H1 (cell line): Measurements from ENCODE around the gene CDC42EP5. TPM values are rescaled to one million over a fixed set of nuclear protein-coding genes. Genes with fewer than 3 reads are reported as not detected.

Source experiments
- CTCF ChIA-PET: fragments of 300-600 bp; sonication (Branson Sonifier 250); formaldehyde crosslinking; loops from one replicate; lab custom pipeline; 2021; ENCODE audit not compliant: partially characterized antibody; lab: Charles Lee
- POLR2A ChIA-PET: fragments of 300-600 bp; sonication (Branson Sonifier 250); formaldehyde crosslinking; loops from one replicate; lab custom pipeline; 2021; ENCODE audit warnings: inconsistent platforms; ENCODE audit not compliant: partially characterized antibody; lab: Charles Lee
- DNase-seq, 2 experiments: peaks; one replicate each; pipeline versions ENCODE4 v3.0.0 to v3.0.0-alpha.2; 2010 to 2022; ENCODE audit warnings: low spot score in 2 of 2, low read depth in 1 of 2, mixed read lengths in 1 of 2
- FAIRE-seq: peaks from 2 replicates; lab custom pipeline; 2011; peaks lifted over from hg19 to GRCh38; lab: Jason Lieb, UNC
- H2AFZ ChIP-seq: 2 replicates; pipeline ENCODE4 v1.8.1; 2012; ENCODE audit warnings: low read length, inconsistent platforms
- H2AK5ac ChIP-seq: 2 replicates; pipeline ENCODE4 v1.6.1; 2013; ENCODE audit warnings: low read depth, low read length
- H2BK120ac ChIP-seq: replicated peaks from 2 replicates; pipeline ENCODE3; 2013; ENCODE audit warnings: low read depth, low read length, inconsistent platforms
- H2BK12ac ChIP-seq: 2 replicates; pipeline ENCODE4 v1.6.1; 2013; ENCODE audit warnings: low read depth, low read length
- H2BK15ac ChIP-seq: 2 replicates; pipeline ENCODE4 v1.6.1; 2013; ENCODE audit warnings: low read length
- H2BK20ac ChIP-seq: 2 replicates; pipeline ENCODE4 v1.6.1; 2013; ENCODE audit warnings: low read length
- H2BK5ac ChIP-seq: 2 replicates; pipeline ENCODE4 v1.6.1; 2013; ENCODE audit warnings: low read depth, low read length
- H3K14ac ChIP-seq: 2 replicates; pipeline ENCODE4 v1.6.1; 2013; ENCODE audit warnings: inconsistent platforms; ENCODE audit not compliant: insufficient read length
- H3K18ac ChIP-seq: 2 replicates; pipeline ENCODE4 v1.6.1; 2013; ENCODE audit warnings: low read length; ENCODE audit errors: extremely low read depth
- H3K23ac ChIP-seq: 2 replicates; pipeline ENCODE4 v1.6.1; 2013; ENCODE audit warnings: inconsistent platforms; ENCODE audit not compliant: insufficient read length
- H3K23me2 ChIP-seq: 2 replicates; pipeline ENCODE4 v1.6.1; 2013; ENCODE audit warnings: low read depth, low read length
- H3K27ac ChIP-seq: 2 replicates; pipeline ENCODE4 v1.6.1; 2011; ENCODE audit warnings: low read depth, low read length, inconsistent platforms
- H3K27me3 ChIP-seq, 4 experiments: replicated peaks in 1 of 4; 1 replicate in 1 of 4; 2 replicates in 3 of 4; pipeline versions ENCODE4 v1.6.1 to v1.8.1; 2011 to 2013; ENCODE audit warnings: low read length in 3 of 4, mild to moderate bottlenecking in 3 of 4, inconsistent platforms in 2 of 4, mixed read lengths in 2 of 4, moderate library complexity in 1 of 4; ENCODE audit not compliant: control insufficient read depth in 3 of 4, insufficient read depth in 3 of 4; ENCODE audit errors: extremely low read depth in 1 of 4
- H3K36me3 ChIP-seq, 4 experiments: 2 replicates each; pipeline versions ENCODE4 v1.6.1 to v1.8.1; 2011 to 2013; ENCODE audit warnings: mild to moderate bottlenecking in 4 of 4, low read length in 3 of 4, moderate library complexity in 2 of 4, control low read depth in 1 of 4, inconsistent platforms in 1 of 4; ENCODE audit not compliant: insufficient read depth in 4 of 4, control insufficient read depth in 2 of 4
- H3K4ac ChIP-seq: replicated peaks from 2 replicates; pipeline ENCODE3; 2013; ENCODE audit warnings: low read length, low read depth, mixed read lengths, inconsistent platforms; ENCODE audit not compliant: insufficient read length
- H3K4me1 ChIP-seq, 4 experiments: replicated peaks in 1 of 4; 1 replicate in 1 of 4; 2 replicates in 3 of 4; pipeline versions ENCODE4 v1.6.1 to v1.8.1; 2011 to 2013; ENCODE audit warnings: low read length in 3 of 4, inconsistent platforms in 2 of 4, mixed read lengths in 1 of 4; ENCODE audit not compliant: insufficient read depth in 4 of 4, control insufficient read depth in 3 of 4
- H3K4me2 ChIP-seq, 2 experiments: 2 replicates each; pipeline versions ENCODE4 v1.6.1 to v1.8.1; 2011 to 2013; ENCODE audit warnings: low read depth in 2 of 2, low read length in 2 of 2, control low read depth in 1 of 2, inconsistent platforms in 1 of 2, mild to moderate bottlenecking in 1 of 2; ENCODE audit not compliant: insufficient read depth in 1 of 2
- H3K4me3 ChIP-seq, 4 experiments: fragments of 200-600, 300-600 bp in 1 of 4; sonication (generic), shearing (Covaris generic), sonication (Bioruptor Twin) in 1 of 4; 2 replicates each; pipeline versions ENCODE4 v1.5.1 to v1.8.1; 2011 to 2016; ENCODE audit warnings: low read length in 4 of 4, low read depth in 3 of 4, control low read depth in 2 of 4, inconsistent platforms in 2 of 4, mild to moderate bottlenecking in 2 of 4, mixed read lengths in 1 of 4, moderate library complexity in 1 of 4; ENCODE audit not compliant: insufficient read depth in 2 of 4; ENCODE audit errors: extremely low read depth in 1 of 4
- H3K56ac ChIP-seq: replicated peaks from 2 replicates; pipeline ENCODE3; 2013; ENCODE audit warnings: low read depth, mild to moderate bottlenecking, mixed read lengths, low read length, inconsistent platforms; ENCODE audit not compliant: insufficient read length
- H3K79me1 ChIP-seq: 2 replicates; pipeline ENCODE4 v1.6.1; 2013; ENCODE audit warnings: low read depth, low read length, control low read depth
- H3K79me2 ChIP-seq, 2 experiments: 2 replicates each; pipeline versions ENCODE4 v1.6.1 to v1.8.1; 2012 to 2013; ENCODE audit warnings: low read length in 2 of 2, mild to moderate bottlenecking in 2 of 2, inconsistent platforms in 1 of 2; ENCODE audit not compliant: insufficient read depth in 2 of 2, control insufficient read depth in 1 of 2
- H3K9ac ChIP-seq, 4 experiments: replicated peaks in 1 of 4; 1 replicate in 1 of 4; 2 replicates in 3 of 4; pipeline versions ENCODE4 v1.6.1 to v1.8.1; 2011 to 2013; ENCODE audit warnings: low read depth in 3 of 4, low read length in 3 of 4, control low read depth in 2 of 4, mild to moderate bottlenecking in 2 of 4, moderate library complexity in 2 of 4, inconsistent platforms in 1 of 4; ENCODE audit errors: extremely low read depth in 1 of 4
- H3K9me3 ChIP-seq, 2 experiments: 2 replicates each; pipeline versions ENCODE4 v1.6.1 to v1.8.1; 2012 to 2013; ENCODE audit warnings: mild to moderate bottlenecking in 2 of 2, moderate library complexity in 2 of 2, control low read depth in 1 of 2, inconsistent platforms in 1 of 2, low read depth in 1 of 2, low read length in 1 of 2, mixed read lengths in 1 of 2; ENCODE audit not compliant: insufficient read depth in 2 of 2
- H4K20me1 ChIP-seq, 2 experiments: replicated peaks in 1 of 2; 2 replicates each; pipeline versions ENCODE3 to v1.8.1; 2011 to 2013; ENCODE audit warnings: inconsistent platforms in 2 of 2, low read length in 2 of 2, mild to moderate bottlenecking in 1 of 2; ENCODE audit not compliant: insufficient read depth in 2 of 2, control insufficient read depth in 1 of 2
- H4K5ac ChIP-seq: 2 replicates; pipeline ENCODE4 v1.6.1; 2013; ENCODE audit warnings: low read length, low read depth, mixed read lengths, inconsistent platforms; ENCODE audit not compliant: insufficient read length
- H4K8ac ChIP-seq: 2 replicates; pipeline ENCODE4 v1.8.0; 2013; ENCODE audit warnings: mild to moderate bottlenecking, moderate library complexity, low read length, inconsistent platforms; ENCODE audit not compliant: insufficient read depth; ENCODE audit errors: extremely low read depth
- H4K91ac ChIP-seq: replicated peaks from 2 replicates; pipeline ENCODE3; 2013; ENCODE audit warnings: low read length, mixed read lengths, inconsistent platforms; ENCODE audit not compliant: insufficient read length
- BRCA1 ChIP-seq: IDR thresholded peaks from 2 replicates; pipeline ENCODE4 v1.6.1; 2012; ENCODE audit warnings: low read depth, low read length, improper control_type of control experiment
- CBX8 ChIP-seq: fragments of 300-800, 300-1000 bp; sonication (generic); IDR thresholded peaks from 2 replicates; pipeline ENCODE4 v1.7.1; 2016; ENCODE audit warnings: low read depth, low read length, borderline replicate concordance
- E2F6 ChIP-seq: IDR thresholded peaks from 2 replicates; pipeline ENCODE4 v1.6.1; 2012; ENCODE audit warnings: inconsistent platforms
- HDAC6 ChIP-seq: IDR thresholded peaks from one replicate; pipeline ENCODE4 v1.7.1; 2012; ENCODE audit warnings: low read depth, mild to moderate bottlenecking, inconsistent platforms, low read length, moderate library complexity
- JUND ChIP-seq: IDR thresholded peaks from 2 replicates; pipeline ENCODE4 v1.6.1; 2011; ENCODE audit warnings: mild to moderate bottlenecking, improper control_type of control experiment, low read length
- KDM4A ChIP-seq: IDR thresholded peaks from one replicate; pipeline ENCODE4 v1.7.1; 2012; ENCODE audit warnings: low read depth, mild to moderate bottlenecking, moderate library complexity, low read length, inconsistent platforms; ENCODE audit not compliant: severe bottlenecking
- KDM5A ChIP-seq: fragments of 200-600 bp; IDR thresholded peaks from 2 replicates; pipeline ENCODE4 v1.7.1; 2012; ENCODE audit warnings: mild to moderate bottlenecking, low read length, inconsistent platforms, mixed read lengths
- SAP30 ChIP-seq: fragments of 300-600 bp; sonication (generic); IDR thresholded peaks from 2 replicates; pipeline ENCODE4 v1.7.1; 2012; ENCODE audit warnings: low read length, moderate library complexity, mild to moderate bottlenecking, inconsistent platforms; ENCODE audit not compliant: insufficient read depth, insufficient replicate concordance
- SIX5 ChIP-seq: IDR thresholded peaks from 2 replicates; pipeline ENCODE4 v1.6.1; 2011; ENCODE audit warnings: mild to moderate bottlenecking, low read depth, low read length
- SRF ChIP-seq: IDR thresholded peaks from 2 replicates; pipeline ENCODE4 v1.6.1; 2011; ENCODE audit warnings: mild to moderate bottlenecking, low read depth, low read length, moderate library complexity
- WGBS, 2 experiments: shearing (Covaris generic) in 1 of 2; methylation state at CpG; one replicate each; pipeline versions ENCODE4 v1.1.6 to v1.1.7; 2013 to 2015; ENCODE audit warnings: low lambda C conversion rate in 2 of 2, mixed read lengths in 2 of 2, inconsistent platforms in 1 of 2, low coverage in 1 of 2, missing lambda C conversion rate in 1 of 2; ENCODE audit not compliant: insufficient replicate concordance in 2 of 2, insufficient coverage in 1 of 2, insufficient read length in 1 of 2; ENCODE audit errors: extremely low coverage in 1 of 2, missing lambda C conversion rate in 1 of 2; 5-methylcytosine and 5-hydroxymethylcytosine counted together
- polyA plus RNA-seq, 7 experiments: library from polyadenylated mRNA; depleted of rRNA in 3 of 7; stranded (reverse) in 5 of 7; unstranded in 2 of 7; fragments of >200 nt in 5 of 7; fragments of 200-250 nt in 2 of 7; gene quantifications; 1 replicate in 5 of 7; 2 replicates in 1 of 7; 4 replicates in 1 of 7; pipeline versions ENCODE4 v1.2.1 to v1.2.3, GENCODE V29; 2011 to 2013; ENCODE audit warnings: missing spikeins in 2 of 7, mixed read lengths in 2 of 7
- total RNA-seq: library from RNA; stranded (reverse); fragmentation: NEBNext Ultra II Directional; extraction: Animal tissue kit (Norgen Biotek cat#: 25700); gene quantifications from 2 replicates; pipeline ENCODE4 v1.2.1, GENCODE V29; 2021

CDC42EP5 gene
- total and polyA plus RNA-seq, 2 of the 8 experiments (the other 6 are each of a cell fraction or from before 2014, with no cell fraction given): 1.8 to 2.1 TPM

GRCh38 chr19:54453921-54454780 lies 18.9 kb downstream of the CDC42EP5 start:
- Histone ChIP-seq H3K18ac (no peak overlapping the region), H3K4ac (no peak overlapping the region), H3K23ac (no peak overlapping the region), H3K79me2 (peaks cover 16 to 40% of the 10 kb centered on the region in 2 experiments), H2BK15ac (no peak overlapping the region), H2AK5ac (no peak overlapping the region), H3K23me2 (no peaks in the 10 kb centered on the region; the same call in 1 of the 2 replicates), H3K9ac (no peak overlapping the region), H3K27me3 (no peaks in the 10 kb centered on the region), H3K36me3 (peaks cover 52 to 70% (median 69%) of the 10 kb centered on the region in 4 experiments), H2BK120ac (no peak overlapping the region), H4K20me1 (peaks cover 21 to 63% of the 10 kb centered on the region in 2 experiments), H3K56ac (no peak overlapping the region), H3K27ac (no peak overlapping the region), H2AFZ (no peak overlapping the region), H3K14ac (no peak overlapping the region), H4K91ac (no peak overlapping the region), H4K8ac (no peak overlapping the region; the same call in 1 of the 2 replicates), H3K4me3 (no peak overlapping the region), H2BK12ac (no peak overlapping the region; the same call in 1 of the 2 replicates), H3K9me3 (no peaks in the 10 kb centered on the region), H2BK5ac (no peak overlapping the region), H3K4me1 (peaks cover 0 to 1% (median 0%) of the 10 kb centered on the region in 4 experiments; a peak in 3 of 7 replicates), H3K79me1 (peaks cover 25% of the 10 kb centered on the region), H4K5ac (no peak overlapping the region), H3K4me2 (no peak overlapping the region), H2BK20ac (no peak overlapping the region)
- 94% methylated on average over 29 of the region's 31 CpGs; no CpG with 5 or more reads in 1 of the 2 experiments for WGBS, 2 experiments
- no peak for DNase-seq
- no peak for FAIRE-seq
- ChIA-PET CTCF (interaction anchor here (0.6 to 3.7 kb wide), 3 partner anchors 15 to 107 kb away, joined by 3 to 19 read pairs (median 4); no protein-coding TSS in a partner anchor), POLR2A (interaction anchor here (0.7 to 10.3 kb wide), 7 partner anchors 7 to 39 kb away, joined by 3 to 129 read pairs (median 4); partner anchors contain the start of genes LENG9 and TTYH1)
- TF ChIP-seq KDM5A: no peak
- TF ChIP-seq SRF: no peak
- no peak for TF ChIP-seq BRCA1
- no peak for TF ChIP-seq SAP30
- no peak for TF ChIP-seq HDAC6
- no peak for TF ChIP-seq CBX8
- TF ChIP-seq JUND: no peak
- no peak for TF ChIP-seq E2F6
- no peak for TF ChIP-seq SIX5
- TF ChIP-seq KDM4A: no peak
